ENCODE measurements around the gene ZNF708. TPM values are rescaled to one million over a fixed set of nuclear protein-coding genes. Genes with fewer than 3 reads are reported as not detected.

The ZNF708 gene
- total RNA-seq, 1 donor from 2014 or later = 30.6 TPM

DNA sequence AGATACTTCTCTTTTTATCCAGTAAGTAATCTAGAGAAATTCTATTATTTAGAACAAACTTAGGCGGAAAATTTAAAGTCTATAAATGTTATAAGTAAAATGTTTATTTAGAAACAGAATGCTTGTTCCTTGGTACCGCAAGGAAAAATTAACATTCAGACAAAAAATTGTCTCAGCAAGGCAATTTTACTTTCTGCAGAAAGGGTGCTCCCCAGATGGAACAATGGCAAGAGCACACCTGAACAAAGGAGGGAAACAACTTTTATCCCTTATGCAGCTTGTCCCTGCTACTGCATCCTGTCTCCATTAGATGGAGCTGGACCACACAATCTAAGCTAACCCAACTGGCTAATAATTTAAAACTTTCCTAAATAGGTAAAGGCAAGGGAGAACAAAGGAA lies 6.5 kb upstream of the ZNF708 start:
- DNase-seq = no peak
- H3K4me1 Mint-ChIP-seq = no peaks in the 10 kb centered on the region
- ChIA-PET POLR2A (no interaction called here), CTCF (no interaction called here)
- no peaks in the 10 kb centered on the region for H3K27me3 Mint-ChIP-seq
- intact Hi-C loops (cut with micrococcal nuclease) = no loop called here
- TF ChIP-seq, protein P1, sequence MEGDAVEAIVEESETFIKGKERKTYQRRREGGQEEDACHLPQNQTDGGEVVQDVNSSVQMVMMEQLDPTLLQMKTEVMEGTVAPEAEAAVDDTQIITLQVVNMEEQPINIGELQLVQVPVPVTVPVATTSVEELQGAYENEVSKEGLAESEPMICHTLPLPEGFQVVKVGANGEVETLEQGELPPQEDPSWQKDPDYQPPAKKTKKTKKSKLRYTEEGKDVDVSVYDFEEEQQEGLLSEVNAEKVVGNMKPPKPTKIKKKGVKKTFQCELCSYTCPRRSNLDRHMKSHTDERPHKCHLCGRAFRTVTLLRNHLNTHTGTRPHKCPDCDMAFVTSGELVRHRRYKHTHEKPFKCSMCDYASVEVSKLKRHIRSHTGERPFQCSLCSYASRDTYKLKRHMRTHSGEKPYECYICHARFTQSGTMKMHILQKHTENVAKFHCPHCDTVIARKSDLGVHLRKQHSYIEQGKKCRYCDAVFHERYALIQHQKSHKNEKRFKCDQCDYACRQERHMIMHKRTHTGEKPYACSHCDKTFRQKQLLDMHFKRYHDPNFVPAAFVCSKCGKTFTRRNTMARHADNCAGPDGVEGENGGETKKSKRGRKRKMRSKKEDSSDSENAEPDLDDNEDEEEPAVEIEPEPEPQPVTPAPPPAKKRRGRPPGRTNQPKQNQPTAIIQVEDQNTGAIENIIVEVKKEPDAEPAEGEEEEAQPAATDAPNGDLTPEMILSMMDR (IDR thresholded peaks at IDR 0.05) = no peak
- no peak overlapping the region for H3K27ac Mint-ChIP-seq
- peaks cover 5% of the 10 kb centered on the region for H3K36me3 Mint-ChIP-seq (ENCODE audit: low read depth)
- ATAC-seq (ENCODE audit: low read depth) = no peak
- no peak overlapping the region for H3K4me3 Mint-ChIP-seq
- H3K9me3 Mint-ChIP-seq = peaks cover 26% of the 10 kb centered on the region

DNA sequence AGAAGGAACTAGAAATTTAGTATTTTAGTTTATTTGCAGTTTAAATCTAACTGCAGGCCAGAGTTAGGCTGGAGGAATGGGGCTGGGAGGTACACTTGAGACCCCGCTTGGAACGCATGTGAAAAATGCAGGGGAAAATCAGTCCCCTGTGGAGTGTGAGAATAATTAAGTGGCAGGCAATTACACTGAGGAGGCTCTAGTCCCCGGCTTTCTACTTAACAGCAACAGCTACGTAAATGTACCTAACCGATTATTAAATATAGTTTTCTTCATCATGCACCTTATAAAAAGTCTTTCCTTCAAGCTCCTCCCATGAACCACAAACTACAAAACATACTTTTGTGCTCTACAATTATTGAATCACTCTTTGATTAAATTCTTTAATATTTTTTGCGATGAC lies 804 bp downstream of the ZNF708 start:
- peaks cover 5% of the 10 kb centered on the region for H3K9me3 Mint-ChIP-seq
- ChIA-PET CTCF (interaction anchor here (1.3 kb wide), 1 partner anchor 177 kb away, joined by 3 read pairs; the partner anchor contains the start of gene ZNF429), POLR2A (interaction anchor here (0.8 to 3.1 kb wide), 20 partner anchors 9 to 1289 kb away, joined by 3 to 32 read pairs (median 6); partner anchors contain the start of genes ZNF100, ZNF429, ZNF43 and ZNF430)
- peak overlapping the region; percentile 99 for H3K4me3 Mint-ChIP-seq
- intact Hi-C loops (cut with micrococcal nuclease) = loop anchor here (1.0 to 10.0 kb wide), 7 partner anchors 13 to 554 kb away; partner anchors contain the start of genes ZNF100, ZNF429, ZNF43 and ZNF430
- no peaks in the 10 kb centered on the region for H3K27me3 Mint-ChIP-seq
- H3K36me3 Mint-ChIP-seq (ENCODE audit: low read depth) = peaks cover 44% of the 10 kb centered on the region
- ATAC-seq (ENCODE audit: low read depth) (no peak), DNase-seq (no peak)
- peak overlapping the region; percentile 99 for H3K27ac Mint-ChIP-seq
- TF ChIP-seq, protein P1 (IDR thresholded peaks at IDR 0.05) = no peak
- peaks cover 41% of the 10 kb centered on the region for H3K4me1 Mint-ChIP-seq

- no peak for ATAC-seq (ENCODE audit: low read depth)
- Mint-ChIP-seq H3K27me3 (no peaks in the 10 kb centered on the region), H3K9me3 (peaks cover 5% of the 10 kb centered on the region), H3K36me3 (ENCODE audit: low read depth) (peaks cover 53% of the 10 kb centered on the region), H3K27ac (peak overlapping the region; percentile 16), H3K4me3 (no peak overlapping the region), H3K4me1 (peaks cover 56% of the 10 kb centered on the region)
- DNase-seq = no peak
- ChIA-PET POLR2A (no interaction called here), CTCF (no interaction called here)
- intact Hi-C loops (cut with micrococcal nuclease) = loop anchor here (5.0 to 10.0 kb wide), 5 partner anchors 241 to 551 kb away; partner anchors contain the start of genes ZNF100, ZNF43, ZNF430 and ZNF66
- TF ChIP-seq, protein P1 (IDR thresholded peaks at IDR 0.05) = no peak
Measured at GRCh38 chr19:21326169-21326568, 3.0 kb downstream of the ZNF708 start.

GRCh38 chr19:21323000-21323399 lies 6.2 kb downstream of the ZNF708 start:
- CTCF ChIA-PET = no interaction called here

DNA sequence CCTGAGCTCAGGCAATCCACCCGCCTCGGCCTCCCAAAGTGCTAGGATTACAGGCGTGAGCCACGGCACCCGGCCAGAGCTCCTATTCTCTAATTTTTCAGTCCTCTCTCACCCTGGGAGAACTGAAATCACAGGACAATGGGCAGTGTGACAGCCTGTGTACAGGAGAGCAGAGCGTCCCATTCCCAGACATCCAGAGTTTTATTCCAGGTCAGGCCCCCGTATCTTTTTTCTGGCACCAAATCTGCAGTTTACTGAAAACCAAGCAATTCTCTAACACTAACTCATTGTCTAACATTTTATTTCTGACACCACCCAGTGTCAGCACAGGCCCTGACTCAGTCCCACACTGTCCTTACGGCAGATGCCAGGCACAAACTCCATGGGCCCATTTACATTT lies 6.7 kb downstream of the ZNF708 start:
- H3K4me1 Mint-ChIP-seq = peaks cover 59% of the 10 kb centered on the region
- no peak for DNase-seq
- ChIA-PET POLR2A (no interaction called here), CTCF (no interaction called here)
- no peaks in the 10 kb centered on the region for H3K27me3 Mint-ChIP-seq
- H3K4me3 Mint-ChIP-seq = no peak overlapping the region
- intact Hi-C loops (cut with micrococcal nuclease) = loop anchor here (10.0 kb wide), 3 partner anchors 442 to 548 kb away; partner anchors contain the start of genes ZNF100, ZNF43 and ZNF66
- TF ChIP-seq, protein P1 (IDR thresholded peaks at IDR 0.05) = no peak
- H3K9me3 Mint-ChIP-seq = peaks cover 5% of the 10 kb centered on the region
- ATAC-seq (ENCODE audit: low read depth) = no peak
- H3K27ac Mint-ChIP-seq = no peak overlapping the region
- H3K36me3 Mint-ChIP-seq (ENCODE audit: low read depth) = peaks cover 54% of the 10 kb centered on the region

More at GRCh38 chr19:21323000-21323399, 6.2 kb downstream of the ZNF708 start:
- H3K9me3 Mint-ChIP-seq = peaks cover 5% of the 10 kb centered on the region
- peaks cover 56% of the 10 kb centered on the region for H3K36me3 Mint-ChIP-seq (ENCODE audit: low read depth)
- H3K27me3 Mint-ChIP-seq = no peaks in the 10 kb centered on the region
- TF ChIP-seq, protein P1 (IDR thresholded peaks at IDR 0.05) = no peak
- ATAC-seq (ENCODE audit: low read depth) (no peak), DNase-seq (no peak)
- peaks cover 60% of the 10 kb centered on the region for H3K4me1 Mint-ChIP-seq
- no peak overlapping the region for H3K4me3 Mint-ChIP-seq
- intact Hi-C loops (cut with micrococcal nuclease) = loop anchor here (10.0 kb wide), 3 partner anchors 442 to 548 kb away; partner anchors contain the start of genes ZNF100, ZNF43 and ZNF66
- no peak overlapping the region for H3K27ac Mint-ChIP-seq
- POLR2A ChIA-PET = no interaction called here

All from activated B cell treated with CpG ODN at 0.5 μM for 24 hours (primary cell).